Neuronal stem cell (in vitro differentiated cells): ENCODE data around the gene FBXO33.

Source experiments
- DNase-seq: peaks from one replicate; pipeline ENCODE4 v3.0.0-alpha.2; 2013; ENCODE audit warnings: low spot score
- H2AFZ ChIP-seq: one replicate; pipeline ENCODE4 v1.6.1; 2013; ENCODE audit warnings: mild to moderate bottlenecking, low read length, inconsistent platforms
- H2AK5ac ChIP-seq: 2 replicates; pipeline ENCODE4 v1.6.1; 2013; ENCODE audit warnings: low read depth, mild to moderate bottlenecking, inconsistent platforms, low read length, moderate library complexity, mixed read lengths
- H2BK120ac ChIP-seq: 2 replicates; pipeline ENCODE4 v1.6.1; 2013; ENCODE audit warnings: low read depth, mild to moderate bottlenecking, inconsistent platforms, low read length, moderate library complexity, mixed read lengths
- H2BK12ac ChIP-seq: one replicate; pipeline ENCODE4 v1.6.1; 2013; ENCODE audit warnings: low read length, inconsistent platforms
- H2BK15ac ChIP-seq: 2 replicates; pipeline ENCODE4 v1.6.1; 2013; ENCODE audit warnings: mild to moderate bottlenecking, low read length, inconsistent platforms, mixed read lengths
- H2BK5ac ChIP-seq: one replicate; pipeline ENCODE4 v1.6.1; 2013; ENCODE audit warnings: inconsistent platforms, mild to moderate bottlenecking, low read length, moderate library complexity
- H3K14ac ChIP-seq: one replicate; pipeline ENCODE4 v1.6.1; 2013; ENCODE audit warnings: low read length, inconsistent platforms
- H3K18ac ChIP-seq: 2 replicates; pipeline ENCODE4 v1.6.1; 2013; ENCODE audit warnings: low read length, inconsistent platforms
- H3K23ac ChIP-seq: 2 replicates; pipeline ENCODE4 v1.6.1; 2013; ENCODE audit warnings: low read depth, mild to moderate bottlenecking, mixed read lengths, low read length, inconsistent platforms; ENCODE audit not compliant: poor library complexity
- H3K27ac ChIP-seq: replicated peaks from 3 replicates; pipeline ENCODE4 v1.5.1; 2013; ENCODE audit warnings: low read length, inconsistent platforms
- H3K27me3 ChIP-seq, 3 experiments: 2 replicates each; pipeline ENCODE4 v1.6.1; 2013; ENCODE audit warnings: low read length in 3 of 3, mild to moderate bottlenecking in 2 of 3, inconsistent platforms in 1 of 3, low read depth in 1 of 3, mixed read lengths in 1 of 3, moderate library complexity in 1 of 3; ENCODE audit not compliant: control insufficient read depth in 3 of 3, insufficient read depth in 3 of 3
- H3K36me3 ChIP-seq, 2 donors: replicated peaks in 1 of 2; 2 replicates each; pipeline ENCODE4 v1.6.1; 2013; ENCODE audit warnings: low read length in 2 of 2; ENCODE audit not compliant: control insufficient read depth in 2 of 2, insufficient read depth in 2 of 2
- H3K4ac ChIP-seq: 2 replicates; pipeline ENCODE4 v1.6.1; 2013; ENCODE audit warnings: inconsistent platforms, mild to moderate bottlenecking, low read length, moderate library complexity
- H3K4me1 ChIP-seq, 2 donors: 1 replicate in 1 of 2; 2 replicates in 1 of 2; pipeline ENCODE4 v1.6.1; 2013; ENCODE audit warnings: low read length in 2 of 2, low read depth in 1 of 2; ENCODE audit not compliant: control insufficient read depth in 2 of 2, insufficient read depth in 1 of 2
- H3K4me2 ChIP-seq: one replicate; pipeline ENCODE4 v1.6.1; 2013; ENCODE audit warnings: mild to moderate bottlenecking, low read length, inconsistent platforms; ENCODE audit not compliant: insufficient read depth, poor library complexity, severe bottlenecking
- H3K4me3 ChIP-seq, 2 donors: 2 replicates each; pipeline ENCODE4 v1.5.1; 2013; ENCODE audit warnings: low read length in 2 of 2, mild to moderate bottlenecking in 2 of 2, inconsistent platforms in 1 of 2, moderate library complexity in 1 of 2
- H3K79me1 ChIP-seq: one replicate; pipeline ENCODE4 v1.6.1; 2013; ENCODE audit warnings: low read depth, mild to moderate bottlenecking, inconsistent platforms, low read length, moderate library complexity
- H3K9ac ChIP-seq: one replicate; pipeline ENCODE4 v1.6.1; 2013; ENCODE audit warnings: mild to moderate bottlenecking, low read depth, low read length, inconsistent platforms; ENCODE audit not compliant: poor library complexity
- H3K9me3 ChIP-seq, 2 donors: replicated peaks in 1 of 2; 2 replicates each; pipeline versions ENCODE3 to v1.6.1; 2013; ENCODE audit warnings: low read length in 2 of 2, mild to moderate bottlenecking in 2 of 2, inconsistent platforms in 1 of 2, low read depth in 1 of 2, mixed read lengths in 1 of 2, moderate library complexity in 1 of 2; ENCODE audit not compliant: control insufficient read depth in 2 of 2, insufficient read depth in 1 of 2
- H4K8ac ChIP-seq: one replicate; pipeline ENCODE4 v1.6.1; 2013; ENCODE audit warnings: low read depth, mild to moderate bottlenecking, inconsistent platforms, low read length, moderate library complexity
- H4K91ac ChIP-seq: one replicate; pipeline ENCODE4 v1.6.1; 2013; ENCODE audit warnings: low read length, low read depth, mild to moderate bottlenecking, inconsistent platforms; ENCODE audit not compliant: poor library complexity
- WGBS, 2 donors: extraction: QIAGEN DNeasy Blood & Tissue Kit; methylation state at CpG; one replicate each; pipeline ENCODE4 v1.1.7; 2013; ENCODE audit warnings: missing lambda C conversion rate in 2 of 2, mixed read lengths in 1 of 2; ENCODE audit not compliant: insufficient read length in 2 of 2, insufficient replicate concordance in 1 of 2; ENCODE audit errors: extremely low coverage in 2 of 2; 5-methylcytosine and 5-hydroxymethylcytosine counted together

The FBXO33 gene

DNA sequence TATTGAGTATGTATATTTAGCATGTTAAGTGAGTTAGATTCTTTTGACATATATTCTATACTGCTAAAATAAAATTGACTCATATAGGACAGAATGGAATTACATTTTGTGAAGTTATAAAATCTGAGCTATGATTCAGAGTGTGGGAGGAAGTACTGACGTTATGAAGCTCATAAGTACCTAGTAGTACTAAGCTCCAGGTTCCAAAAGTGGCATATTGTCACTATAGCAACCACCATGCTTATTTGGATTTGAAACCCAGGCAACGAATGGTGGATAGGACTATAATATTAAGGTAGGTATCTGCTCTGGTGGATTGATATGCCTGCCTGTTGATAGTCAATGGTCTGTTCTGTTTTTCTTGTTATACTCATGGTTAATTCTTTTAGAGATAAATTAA lies 2.2 kb upstream of the FBXO33 start:
- Histone ChIP-seq H3K9ac (no peak overlapping the region), H3K14ac (no peak overlapping the region), H3K9me3 (no peaks in the 10 kb centered on the region), H3K27ac (no peak overlapping the region), H4K91ac (no peak overlapping the region), H3K4me1 (peaks cover 4 to 14% of the 10 kb centered on the region in 2 donors), H3K4ac (no peak overlapping the region), H3K79me1 (peaks cover 6% of the 10 kb centered on the region), H2AFZ (no peak overlapping the region), H2AK5ac (no peak overlapping the region), H3K4me2 (no peak overlapping the region), H2BK120ac (no peak overlapping the region), H3K36me3 (no peaks in the 10 kb centered on the region), H3K23ac (no peak overlapping the region), H3K18ac (no peak overlapping the region), H3K27me3 (peaks cover 0 to 2% (median 0%) of the 10 kb centered on the region in 3 experiments), H2BK5ac (no peak overlapping the region), H3K4me3 (no peak overlapping the region), H2BK15ac (no peak overlapping the region), H2BK12ac (no peak overlapping the region), H4K8ac (no peak overlapping the region)
- WGBS, 2 donors, result no CpG with 5 or more reads among the region's 2 CpGs
- no peak for DNase-seq

DNA sequence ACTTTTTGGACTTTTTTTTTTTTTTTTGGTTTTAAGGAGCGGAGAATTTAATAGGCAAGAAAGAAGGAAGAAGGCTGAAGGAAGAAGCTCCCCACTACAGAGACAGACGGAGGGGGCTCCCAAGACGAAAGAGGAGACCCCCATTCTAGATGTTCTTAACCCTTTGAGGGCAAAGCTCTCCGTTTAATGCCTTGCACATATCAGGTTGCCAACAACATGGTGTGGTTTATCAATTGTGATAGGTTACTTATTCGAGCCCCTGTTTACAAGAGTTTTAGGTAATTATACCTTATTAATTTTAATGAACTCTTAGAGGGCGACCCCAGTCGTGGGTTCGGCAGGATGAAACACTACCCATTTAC lies 1.2 kb upstream of the FBXO33 start:
- Histone ChIP-seq H3K9me3 (no peaks in the 10 kb centered on the region), H3K4me3 (peak overlapping the region in 1 of 2 donors; percentile 75), H2BK5ac (no peak overlapping the region), H3K27me3 (peaks cover 0 to 2% (median 0%) of the 10 kb centered on the region in 3 experiments), H3K4ac (no peak overlapping the region), H3K27ac (peak overlapping the region; percentile 90), H2BK120ac (no peak overlapping the region), H3K14ac (no peak overlapping the region), H3K79me1 (peaks cover 6% of the 10 kb centered on the region), H3K23ac (no peak overlapping the region), H2BK15ac (no peak overlapping the region), H2AK5ac (no peak overlapping the region), H4K8ac (no peak overlapping the region), H3K36me3 (no peaks in the 10 kb centered on the region), H4K91ac (no peak overlapping the region), H3K18ac (no peak overlapping the region), H3K9ac (no peak overlapping the region), H2BK12ac (no peak overlapping the region), H2AFZ (peak overlapping the region; percentile 95), H3K4me2 (peak overlapping the region; percentile 44), H3K4me1 (peaks cover 4 to 16% of the 10 kb centered on the region in 2 donors)
- WGBS, 2 donors, result no CpG with 5 or more reads among the region's 8 CpGs
- no peak for DNase-seq

GRCh38 chr14:39432619-39433451 lies 602 bp upstream of the FBXO33 start:
- Histone ChIP-seq H2BK12ac (no peak overlapping the region), H3K23ac (no peak overlapping the region), H4K8ac (no peak overlapping the region), H3K9me3 (no peaks in the 10 kb centered on the region), H2AK5ac (no peak overlapping the region), H2BK120ac (no peak overlapping the region), H3K27me3 (peaks cover 0 to 2% (median 0%) of the 10 kb centered on the region in 3 experiments), H2BK5ac (peak overlapping the region; percentile 76), H3K27ac (peak overlapping the region; percentile 90), H3K79me1 (peaks cover 6% of the 10 kb centered on the region), H3K4me3 (peak overlapping the region; percentile 75 to 91), H2BK15ac (no peak overlapping the region), H3K4me1 (peaks cover 4 to 16% of the 10 kb centered on the region in 2 donors), H4K91ac (no peak overlapping the region), H3K4me2 (peak overlapping the region; percentile 44), H3K18ac (no peak overlapping the region), H3K9ac (peak overlapping the region; percentile 87), H3K4ac (no peak overlapping the region), H3K14ac (no peak overlapping the region), H2AFZ (peak overlapping the region; percentile 95), H3K36me3 (no peaks in the 10 kb centered on the region)
- WGBS, 2 donors, result no CpG with 5 or more reads among the region's 38 CpGs
- peak; percentile 82 for DNase-seq

GRCh38 chr14:39431416-39432178 lies 636 bp downstream of the FBXO33 start:
- peak overlapping the region; percentile 76 for H2BK5ac ChIP-seq
- H3K9ac ChIP-seq, result peak overlapping the region; percentile 97
- H4K91ac ChIP-seq, result no peak overlapping the region
- peak overlapping the region; percentile 91 for H3K18ac ChIP-seq
- H3K27me3 ChIP-seq, result peaks cover 0 to 2% (median 0%) of the 10 kb centered on the region in 3 experiments
- H3K23ac ChIP-seq, result peak overlapping the region; percentile 94
- H4K8ac ChIP-seq, result no peak overlapping the region
- peak overlapping the region; percentile 94 to 95 for H3K4me3 ChIP-seq
- peak overlapping the region; percentile 72 for H2AK5ac ChIP-seq
- no peak overlapping the region for H2BK12ac ChIP-seq
- no peaks in the 10 kb centered on the region for H3K36me3 ChIP-seq
- WGBS, 2 donors, result no CpG with 5 or more reads among the region's 81 CpGs
- H2AFZ ChIP-seq, result peak overlapping the region; percentile 100
- no peaks in the 10 kb centered on the region for H3K9me3 ChIP-seq
- H2BK120ac ChIP-seq, result peak overlapping the region; percentile 56
- H3K14ac ChIP-seq, result no peak overlapping the region
- H3K4ac ChIP-seq, result no peak overlapping the region
- peak overlapping the region; percentile 82 for H2BK15ac ChIP-seq
- DNase-seq, result peak; percentile 47
- peaks cover 4 to 16% of the 10 kb centered on the region in 2 donors for H3K4me1 ChIP-seq
- peak overlapping the region; percentile 69 for H3K4me2 ChIP-seq
- H3K27ac ChIP-seq, result peak overlapping the region; percentile 98
- peaks cover 6% of the 10 kb centered on the region for H3K79me1 ChIP-seq
